H1 (cell line): ENCODE measurements around the gene GPR87.

Experiments used
- CTCF ChIP-seq, 3 experiments: IDR thresholded peaks; 1 replicate in 2 of 3; 2 replicates in 1 of 3; pipeline versions ENCODE4 v1.5.1 to v1.6.1; 2011; ENCODE audit warnings: low read length in 3 of 3, mild to moderate bottlenecking in 3 of 3, inconsistent platforms in 2 of 3, low read depth in 1 of 3, moderate library complexity in 1 of 3; ENCODE audit not compliant: insufficient read depth in 1 of 3; ENCODE audit errors: control extremely low read depth in 1 of 3
- EP300 ChIP-seq, 2 experiments: IDR thresholded peaks; 1 replicate in 1 of 2; 2 replicates in 1 of 2; pipeline ENCODE4 v1.6.1; 2011 to 2012; ENCODE audit warnings: low read depth in 2 of 2, low read length in 2 of 2, mild to moderate bottlenecking in 2 of 2, borderline replicate concordance in 1 of 2, inconsistent platforms in 1 of 2, moderate library complexity in 1 of 2
- POLR2A ChIP-seq, 2 experiments: IDR thresholded peaks; 1 replicate in 1 of 2; 2 replicates in 1 of 2; pipeline ENCODE4 v1.6.1; 2011; ENCODE audit warnings: low read depth in 2 of 2, low read length in 2 of 2, mild to moderate bottlenecking in 2 of 2; ENCODE audit errors: control extremely low read depth in 1 of 2

- TF ChIP-seq POLR2A (IDR thresholded peaks at IDR 0.05; ENCODE audit: control extremely low read depth in 1 of 2, low read depth in 2 of 2, low read length in 2 of 2) (no peak), EP300 (IDR thresholded peaks at IDR 0.05; ENCODE audit: borderline replicate concordance in 1 of 2, low read depth in 2 of 2, low read length in 2 of 2) (no peak), CTCF (IDR thresholded peaks at IDR 0.05; ENCODE audit: control extremely low read depth in 1 of 3, insufficient read depth in 1 of 3, low read depth in 1 of 3, low read length in 3 of 3) (no peak)
Observed at GRCh38 chr3:151256749-151257148, 59.9 kb downstream of the GPR87 start.
